Measurements from ENCODE around the gene PRELID3B.

Gene PRELID3B

DNA sequence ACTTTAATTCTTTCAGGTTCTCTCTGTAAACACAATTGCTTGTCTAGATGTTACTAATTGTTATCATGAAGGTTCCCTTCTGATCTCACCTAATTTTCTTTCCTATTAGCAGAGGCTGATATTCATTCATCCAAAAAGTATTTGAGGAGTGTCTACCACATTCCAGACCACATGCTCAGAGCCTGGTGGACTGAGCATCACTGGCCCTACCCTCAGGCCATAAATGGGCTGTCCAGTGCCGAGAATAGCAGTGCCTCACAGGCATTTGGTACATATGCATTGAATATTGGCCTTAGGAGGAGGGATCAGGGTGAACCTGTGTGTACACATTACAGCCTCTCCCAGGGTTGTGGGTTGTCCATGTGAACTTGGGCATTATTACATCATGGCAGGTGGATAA, 40.4 kb upstream of the PRELID3B start:
- DNase-seq (ENCODE audit: low read depth in 1 of 2, low spot score in 1 of 2) = no peak

DNA sequence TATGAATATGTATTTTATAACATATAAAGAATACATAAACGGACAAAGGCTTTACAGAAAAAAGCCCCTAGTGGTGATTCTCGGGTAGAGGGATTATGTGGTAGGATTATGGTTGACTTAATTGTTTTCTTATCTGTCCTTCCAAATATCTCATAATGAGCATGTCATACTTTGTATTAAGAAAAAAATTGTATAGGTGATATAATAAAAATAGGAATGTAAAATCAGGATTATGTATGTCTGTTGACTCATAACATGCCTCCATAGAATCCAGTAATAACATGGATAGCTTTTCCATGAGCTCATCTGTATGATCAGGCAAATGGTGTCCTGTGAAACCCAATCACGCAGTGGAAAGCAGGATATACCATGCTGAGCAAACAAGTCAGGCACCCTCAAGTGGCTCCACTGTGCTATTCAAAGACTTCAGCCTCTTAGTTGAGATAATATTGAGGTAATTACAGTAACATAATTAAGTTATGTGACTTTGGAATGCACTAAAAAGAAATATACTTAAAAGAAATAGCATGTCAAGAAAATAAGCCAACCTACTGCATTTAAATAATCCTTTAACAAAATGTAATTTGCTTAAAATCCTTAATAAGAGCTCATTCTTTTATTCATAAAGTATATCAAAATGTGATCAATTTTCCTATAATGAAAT, 39.6 kb upstream of the PRELID3B start:
- DNase-seq (ENCODE audit: low read depth in 1 of 2, low spot score in 1 of 2) = no peak
- TF ChIP-seq CTCF (IDR thresholded peaks at IDR 0.05; ENCODE audit: insufficient read depth, low read length) (peak; percentile 28), GABPA (IDR thresholded peaks at IDR 0.05; ENCODE audit: low read depth) (no peak), REST (IDR thresholded peaks at IDR 0.05; ENCODE audit: insufficient replicate concordance, low read depth) (no peak), POLR2AphosphoS5 (IDR thresholded peaks at IDR 0.05; ENCODE audit: low read depth) (no peak)
- peaks cover 6% of the 10 kb centered on the region for H3K27me3 ChIP-seq (ENCODE audit: insufficient read depth, poor library complexity, severe bottlenecking)
- no peak overlapping the region for H3K4me3 ChIP-seq (replicated peaks; ENCODE audit: insufficient read depth, low read length)
- no peak overlapping the region for H3K27ac ChIP-seq (replicated peaks)

More for the DNA sequence above, 40.4 kb upstream of the PRELID3B start:
- Histone ChIP-seq H3K27ac (replicated peaks) (no peak overlapping the region), H3K27me3 (ENCODE audit: insufficient read depth, poor library complexity, severe bottlenecking) (peaks cover 6% of the 10 kb centered on the region), H3K4me3 (replicated peaks; ENCODE audit: insufficient read depth, low read length) (no peak overlapping the region)
- TF ChIP-seq POLR2AphosphoS5 (IDR thresholded peaks at IDR 0.05; ENCODE audit: low read depth) (no peak), CTCF (IDR thresholded peaks at IDR 0.05; ENCODE audit: insufficient read depth, low read length) (no peak), REST (IDR thresholded peaks at IDR 0.05; ENCODE audit: insufficient replicate concordance, low read depth) (no peak), GABPA (IDR thresholded peaks at IDR 0.05; ENCODE audit: low read depth) (no peak), SPI1 (IDR thresholded peaks at IDR 0.05; ENCODE audit: borderline replicate concordance, low read depth) (no peak)

GRCh38 chr20:59081036-59081435, 38.5 kb upstream of the PRELID3B start:
- Histone ChIP-seq H3K27ac (replicated peaks) (no peak overlapping the region), H3K4me3 (replicated peaks; ENCODE audit: insufficient read depth, low read length) (no peak overlapping the region), H3K27me3 (ENCODE audit: insufficient read depth, poor library complexity, severe bottlenecking) (peaks cover 6% of the 10 kb centered on the region)
- DNase-seq (ENCODE audit: low read depth in 1 of 2, low spot score in 1 of 2) = no peak
- TF ChIP-seq POLR2AphosphoS5 (IDR thresholded peaks at IDR 0.05; ENCODE audit: low read depth) = no peak
- TF ChIP-seq SPI1 (IDR thresholded peaks at IDR 0.05; ENCODE audit: borderline replicate concordance, low read depth) = no peak
- no peak for TF ChIP-seq GABPA (IDR thresholded peaks at IDR 0.05; ENCODE audit: low read depth)
- TF ChIP-seq CTCF (IDR thresholded peaks at IDR 0.05; ENCODE audit: insufficient read depth, low read length) = no peak
- no peak for TF ChIP-seq REST (IDR thresholded peaks at IDR 0.05; ENCODE audit: insufficient replicate concordance, low read depth)

Data from HL-60 (cell line).